Suprapubic skin (tissue), 3 donors: ENCODE measurements around the gene VPS39.

ENCODE experiments used
- POLR2AphosphoS5 ChIP-seq, 3 donors: sonication (generic); formaldehyde crosslinking; IDR thresholded peaks; one replicate each; pipeline ENCODE4 v1.6.1; 2017; ENCODE audit warnings: antibody characterized with exemption in 3 of 3
- TF ChIP-seq, protein P1 (sequence below), 2 donors: fragments of 200-600 bp in 1 of 2; fragments of 450-650 bp in 1 of 2; sonication (generic) in 1 of 2; IDR thresholded peaks; one replicate each; pipeline ENCODE4 v1.5.1; 2016 to 2019; ENCODE audit warnings: antibody characterized with exemption in 2 of 2, mild to moderate bottlenecking in 1 of 2, moderate library complexity in 1 of 2

DNA sequence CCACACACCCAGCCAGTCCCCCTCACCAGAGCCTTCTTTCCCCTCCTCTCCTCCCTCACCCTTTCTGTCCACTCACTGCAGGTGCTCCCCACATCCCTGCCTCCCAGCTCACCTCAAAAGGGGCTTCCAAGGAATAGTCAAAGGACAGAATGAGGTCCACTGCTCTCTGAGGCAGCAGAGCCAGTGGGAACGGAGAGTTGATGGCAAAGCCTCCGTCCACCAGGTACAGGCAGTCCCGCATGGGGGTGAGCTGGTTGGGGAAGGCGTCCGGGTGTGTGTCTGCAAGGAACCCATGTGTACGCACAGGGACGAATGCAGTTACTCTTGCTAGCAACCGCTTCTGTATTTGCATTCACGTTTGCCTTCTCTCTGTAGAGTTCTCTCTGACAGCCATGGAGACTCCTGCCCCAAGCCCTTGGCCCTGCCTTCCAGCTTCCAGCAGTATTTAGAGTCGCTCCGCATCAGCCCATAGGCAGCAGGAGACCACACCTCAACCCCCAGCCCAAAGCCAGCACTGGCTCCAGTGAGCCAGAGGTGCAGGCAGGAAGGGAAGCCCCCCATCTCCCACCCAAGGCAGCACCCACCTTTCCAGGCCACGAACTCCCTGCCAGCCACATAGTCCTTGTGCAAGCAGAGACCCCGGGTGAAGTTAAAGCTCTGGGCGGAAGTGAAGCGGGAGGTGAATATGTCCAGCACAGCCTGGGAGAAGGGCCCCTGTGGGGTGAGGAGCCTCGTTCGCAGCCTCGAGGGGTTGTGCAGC lies 64.1 kb downstream of the VPS39 start:
- TF ChIP-seq, protein P1, sequence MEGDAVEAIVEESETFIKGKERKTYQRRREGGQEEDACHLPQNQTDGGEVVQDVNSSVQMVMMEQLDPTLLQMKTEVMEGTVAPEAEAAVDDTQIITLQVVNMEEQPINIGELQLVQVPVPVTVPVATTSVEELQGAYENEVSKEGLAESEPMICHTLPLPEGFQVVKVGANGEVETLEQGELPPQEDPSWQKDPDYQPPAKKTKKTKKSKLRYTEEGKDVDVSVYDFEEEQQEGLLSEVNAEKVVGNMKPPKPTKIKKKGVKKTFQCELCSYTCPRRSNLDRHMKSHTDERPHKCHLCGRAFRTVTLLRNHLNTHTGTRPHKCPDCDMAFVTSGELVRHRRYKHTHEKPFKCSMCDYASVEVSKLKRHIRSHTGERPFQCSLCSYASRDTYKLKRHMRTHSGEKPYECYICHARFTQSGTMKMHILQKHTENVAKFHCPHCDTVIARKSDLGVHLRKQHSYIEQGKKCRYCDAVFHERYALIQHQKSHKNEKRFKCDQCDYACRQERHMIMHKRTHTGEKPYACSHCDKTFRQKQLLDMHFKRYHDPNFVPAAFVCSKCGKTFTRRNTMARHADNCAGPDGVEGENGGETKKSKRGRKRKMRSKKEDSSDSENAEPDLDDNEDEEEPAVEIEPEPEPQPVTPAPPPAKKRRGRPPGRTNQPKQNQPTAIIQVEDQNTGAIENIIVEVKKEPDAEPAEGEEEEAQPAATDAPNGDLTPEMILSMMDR (IDR thresholded peaks at IDR 0.05): no peak
- TF ChIP-seq POLR2AphosphoS5 (IDR thresholded peaks at IDR 0.05): no peak
